ENCODE data around the gene KRTAP1-5. TPM values are rescaled to one million over a fixed set of nuclear protein-coding genes. Genes with fewer than 3 reads are reported as not detected.

The KRTAP1-5 gene
- not detected for total RNA-seq
- not detected for polyA plus RNA-seq

- no peaks in the 10 kb centered on the region for H3K9me3 ChIP-seq
- no peak within 1 kb of the TSS for H3K4me3 ChIP-seq
- intact Hi-C loops (cut with DNase I): no loop called here
- no peaks in the 10 kb centered on the region for H3K4me1 ChIP-seq
- TF ChIP-seq CTCF (IDR thresholded peaks at IDR 0.05): no peak
- DNase-seq (peak in 4 of 6 donors; percentile 30 to 68 (median 40)), ATAC-seq (peak in 1 of 4 donors; percentile 19), FAIRE-seq (no peak)
- H3K27me3 ChIP-seq: no peaks in the 10 kb centered on the region
- 49 to 64% methylated on average over 9 of the region's 9 CpGs for WGBS, 2 donors
- no peak within 1 kb of the TSS for H3K27ac ChIP-seq
- no peaks in the 10 kb centered on the region for H3K36me3 ChIP-seq
Measured at GRCh38 chr17:41026715-41027471, at the start of gene KRTAP1-5. TSS of gene KRTAP1-5 (minus strand) at chr17:41027208. CDS start at chr17:41027155, 53 bp downstream.

GRCh38 chr17:41076788-41077187 lies 49.8 kb upstream of the KRTAP1-5 start:
- no peak for TF ChIP-seq CTCF (IDR thresholded peaks at IDR 0.05)
- no peak for DNase-seq
- Histone ChIP-seq H3K27me3 (peaks cover 0 to 6% (median 0%) of the 10 kb centered on the region in 4 donors), H3K36me3 (no peaks in the 10 kb centered on the region), H3K4me1 (no peaks in the 10 kb centered on the region), H3K27ac (no peak overlapping the region), H3K4me3 (no peak overlapping the region), H3K9me3 (no peaks in the 10 kb centered on the region)
- intact Hi-C loops (cut with DNase I): no loop called here
- ATAC-seq: no peak
- no peak for FAIRE-seq

- WGBS, 2 donors: 80 to 89% methylated on average over 2 of the region's 2 CpGs
- no peak for ATAC-seq
- TF ChIP-seq CTCF (IDR thresholded peaks at IDR 0.05): no peak
- Histone ChIP-seq H3K27ac (no peak overlapping the region), H3K4me3 (no peak overlapping the region), H3K9me3 (no peaks in the 10 kb centered on the region), H3K36me3 (no peaks in the 10 kb centered on the region), H3K27me3 (peaks cover 0 to 6% (median 0%) of the 10 kb centered on the region in 4 donors), H3K4me1 (no peaks in the 10 kb centered on the region)
- no peak for DNase-seq
- FAIRE-seq: no peak
- intact Hi-C loops (cut with DNase I): no loop called here
Measured at GRCh38 chr17:41073676-41074075, 46.7 kb upstream of the KRTAP1-5 start.

GRCh38 chr17:41071606-41072360 lies 44.8 kb upstream of the KRTAP1-5 start:
- Histone ChIP-seq H3K27me3 (peaks cover 0 to 6% (median 0%) of the 10 kb centered on the region in 4 donors), H3K4me3 (no peak overlapping the region), H3K36me3 (no peaks in the 10 kb centered on the region), H3K27ac (no peak overlapping the region), H3K9me3 (no peaks in the 10 kb centered on the region), H3K4me1 (no peaks in the 10 kb centered on the region)
- WGBS, 2 donors: 86 to 93% methylated on average over 5 of the region's 5 CpGs
- no peak for TF ChIP-seq CTCF (IDR thresholded peaks at IDR 0.05)
- intact Hi-C loops (cut with DNase I): no loop called here
- DNase-seq (no peak), ATAC-seq (no peak), FAIRE-seq (no peak)

- no peaks in the 10 kb centered on the region for H3K9me3 ChIP-seq
- H3K27ac ChIP-seq: no peak overlapping the region
- WGBS, 2 donors: 81 to 88% methylated on average over 3 of the region's 3 CpGs
- DNase-seq (no peak), FAIRE-seq (no peak), ATAC-seq (no peak)
- no peaks in the 10 kb centered on the region for H3K4me1 ChIP-seq
- no peak overlapping the region for H3K4me3 ChIP-seq
- H3K27me3 ChIP-seq: no peaks in the 10 kb centered on the region
- no peaks in the 10 kb centered on the region for H3K36me3 ChIP-seq
- intact Hi-C loops (cut with DNase I): no loop called here
- TF ChIP-seq CTCF (IDR thresholded peaks at IDR 0.05): no peak
Measured at GRCh38 chr17:41069031-41069430, 42.0 kb upstream of the KRTAP1-5 start.
